ENCODE data around the gene AIMP1. TPM values are rescaled to one million over a fixed set of nuclear protein-coding genes. Genes with fewer than 3 reads are reported as not detected.

Gene AIMP1
- total RNA-seq, 3 donors from 2014 or later: 42.6 to 51.9 (median 46.9) TPM

DNA sequence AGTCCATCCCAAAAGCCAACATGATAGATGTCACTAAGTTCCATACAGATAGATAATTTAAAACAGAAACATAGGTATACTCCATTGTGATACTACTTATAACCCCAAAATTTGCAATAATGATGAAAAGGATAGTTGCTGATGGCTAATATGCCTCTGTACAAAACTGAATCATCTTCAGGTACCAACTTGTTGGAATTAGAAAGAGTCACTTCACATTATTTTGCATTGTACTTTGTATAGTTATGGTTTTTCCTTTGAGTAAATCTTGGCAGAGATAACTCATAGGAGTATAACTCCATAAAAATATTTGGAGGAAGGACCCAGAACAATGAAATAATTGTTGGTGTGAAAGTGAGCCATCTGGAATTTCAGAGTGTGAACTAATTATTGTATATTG lies 34.7 kb downstream of the AIMP1 start:
- H3K4me1 ChIP-seq (ENCODE audit: low read depth): no peaks in the 10 kb centered on the region
- no peak for DNase-seq
- H3K36me3 ChIP-seq (ENCODE audit: low read depth): no peaks in the 10 kb centered on the region
- TF ChIP-seq, protein P1, sequence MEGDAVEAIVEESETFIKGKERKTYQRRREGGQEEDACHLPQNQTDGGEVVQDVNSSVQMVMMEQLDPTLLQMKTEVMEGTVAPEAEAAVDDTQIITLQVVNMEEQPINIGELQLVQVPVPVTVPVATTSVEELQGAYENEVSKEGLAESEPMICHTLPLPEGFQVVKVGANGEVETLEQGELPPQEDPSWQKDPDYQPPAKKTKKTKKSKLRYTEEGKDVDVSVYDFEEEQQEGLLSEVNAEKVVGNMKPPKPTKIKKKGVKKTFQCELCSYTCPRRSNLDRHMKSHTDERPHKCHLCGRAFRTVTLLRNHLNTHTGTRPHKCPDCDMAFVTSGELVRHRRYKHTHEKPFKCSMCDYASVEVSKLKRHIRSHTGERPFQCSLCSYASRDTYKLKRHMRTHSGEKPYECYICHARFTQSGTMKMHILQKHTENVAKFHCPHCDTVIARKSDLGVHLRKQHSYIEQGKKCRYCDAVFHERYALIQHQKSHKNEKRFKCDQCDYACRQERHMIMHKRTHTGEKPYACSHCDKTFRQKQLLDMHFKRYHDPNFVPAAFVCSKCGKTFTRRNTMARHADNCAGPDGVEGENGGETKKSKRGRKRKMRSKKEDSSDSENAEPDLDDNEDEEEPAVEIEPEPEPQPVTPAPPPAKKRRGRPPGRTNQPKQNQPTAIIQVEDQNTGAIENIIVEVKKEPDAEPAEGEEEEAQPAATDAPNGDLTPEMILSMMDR (IDR thresholded peaks at IDR 0.05): no peak
- ATAC-seq: no peak
- intact Hi-C loops (cut with DNase I, micrococcal nuclease): no loop called here
- H3K4me3 ChIP-seq: no peak overlapping the region
- H3K9me3 ChIP-seq: no peaks in the 10 kb centered on the region

DNA sequence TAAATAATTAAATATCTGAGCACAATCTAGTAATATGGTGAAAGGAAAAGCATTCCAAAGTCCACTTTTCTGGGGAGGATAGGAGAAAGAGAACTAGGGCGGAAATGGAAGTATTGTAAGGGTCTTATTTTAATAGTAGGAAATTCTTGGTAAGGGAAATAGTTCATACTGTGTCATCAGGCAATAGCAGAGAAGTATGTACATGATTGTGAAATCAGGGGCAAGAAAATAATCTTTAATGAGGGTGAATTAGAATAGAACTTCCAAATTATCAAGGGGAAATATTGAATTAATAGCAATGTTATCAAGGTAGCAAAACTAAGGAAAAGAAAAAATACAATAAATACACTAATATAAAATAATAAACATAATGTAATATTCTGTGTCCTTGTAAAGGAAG lies 37.4 kb downstream of the AIMP1 start:
- no peak for DNase-seq
- H3K4me3 ChIP-seq: no peak overlapping the region
- no peaks in the 10 kb centered on the region for H3K36me3 ChIP-seq (ENCODE audit: low read depth)
- no peak for ATAC-seq
- intact Hi-C loops (cut with DNase I, micrococcal nuclease): no loop called here
- TF ChIP-seq, protein P1 (IDR thresholded peaks at IDR 0.05): no peak
- H3K4me1 ChIP-seq (ENCODE audit: low read depth): no peaks in the 10 kb centered on the region
- no peaks in the 10 kb centered on the region for H3K9me3 ChIP-seq

DNA sequence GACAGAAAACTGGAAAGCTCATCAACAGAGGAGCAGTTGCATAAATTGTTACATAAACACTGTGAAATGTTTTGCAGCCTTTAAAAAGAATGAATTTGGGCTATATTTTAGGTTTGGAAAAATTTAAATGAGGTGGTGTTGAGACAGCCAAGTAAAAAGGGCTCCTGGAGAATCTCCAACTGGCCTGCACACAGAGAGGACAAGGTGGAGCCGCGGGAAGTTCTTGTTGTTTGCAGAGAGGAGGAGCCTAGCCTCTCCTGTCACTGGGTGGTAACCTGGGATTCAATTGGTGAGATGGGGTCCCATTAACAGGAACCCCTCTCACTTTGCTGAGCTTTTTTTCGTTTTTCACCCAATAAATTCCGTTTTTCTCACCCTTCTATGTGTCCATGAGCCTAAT lies 38.8 kb downstream of the AIMP1 start:
- H3K4me1 ChIP-seq (ENCODE audit: low read depth): no peaks in the 10 kb centered on the region
- TF ChIP-seq, protein P1 (IDR thresholded peaks at IDR 0.05): no peak
- DNase-seq: no peak
- no peak for ATAC-seq
- H3K9me3 ChIP-seq: no peaks in the 10 kb centered on the region
- no peak overlapping the region for H3K4me3 ChIP-seq
- no peaks in the 10 kb centered on the region for H3K36me3 ChIP-seq (ENCODE audit: low read depth)
- intact Hi-C loops (cut with DNase I, micrococcal nuclease): no loop called here

DNA sequence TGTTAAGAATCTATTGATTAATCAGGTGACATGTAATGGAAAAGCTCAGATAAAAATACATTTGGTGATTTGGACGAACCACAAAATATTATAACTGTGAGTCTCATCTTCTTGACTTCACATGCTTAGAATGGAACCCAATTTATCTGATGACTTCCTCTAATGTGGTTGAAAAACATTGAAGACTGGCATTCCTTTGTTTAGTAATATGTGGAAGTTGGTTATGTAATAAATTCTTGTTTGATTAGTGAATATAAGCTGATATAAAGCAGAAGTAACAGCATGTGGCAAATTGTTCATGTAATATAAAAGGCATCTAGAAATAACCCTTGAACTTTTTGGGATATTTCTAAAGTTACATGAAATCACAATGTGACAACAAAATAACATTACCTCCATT lies 42.5 kb downstream of the AIMP1 start:
- no peaks in the 10 kb centered on the region for H3K9me3 ChIP-seq
- no peak overlapping the region for H3K4me3 ChIP-seq
- no peak for ATAC-seq
- TF ChIP-seq, protein P1 (IDR thresholded peaks at IDR 0.05): no peak
- no peak for DNase-seq
- H3K36me3 ChIP-seq (ENCODE audit: low read depth): no peaks in the 10 kb centered on the region
- intact Hi-C loops (cut with DNase I, micrococcal nuclease): no loop called here
- no peaks in the 10 kb centered on the region for H3K4me1 ChIP-seq (ENCODE audit: low read depth)

- intact Hi-C loops (cut with DNase I, micrococcal nuclease): no loop called here
- H3K4me3 ChIP-seq: no peak overlapping the region
- ATAC-seq: no peak
- TF ChIP-seq, protein P1 (IDR thresholded peaks at IDR 0.05): no peak
- no peaks in the 10 kb centered on the region for H3K9me3 ChIP-seq
- no peaks in the 10 kb centered on the region for H3K4me1 ChIP-seq (ENCODE audit: low read depth)
- H3K36me3 ChIP-seq (ENCODE audit: low read depth): no peaks in the 10 kb centered on the region
- DNase-seq: no peak
Observed at GRCh38 chr4:106362086-106362825, 45.9 kb downstream of the AIMP1 start.

Data from mucosa of descending colon (tissue), 3 donors.